ENCODE data around the gene ATP5ME.

Gene ATP5ME

GRCh38 chr4:687971-688853 lies 14.1 kb upstream of the ATP5ME start:
- Histone ChIP-seq H3K4me2 (ENCODE audit: low read length) (no peak overlapping the region), H4K20me1 (ENCODE audit: insufficient read depth, low read length) (no peaks in the 10 kb centered on the region), H3K9ac (ENCODE audit: low read length) (no peak overlapping the region), H2AFZ (ENCODE audit: low read length) (no peak overlapping the region), H3K79me2 (ENCODE audit: insufficient read depth, low read length) (no peaks in the 10 kb centered on the region), H3K27ac (ENCODE audit: low read depth, low read length, poor library complexity, severe bottlenecking) (no peak overlapping the region), H3K27me3 (ENCODE audit: insufficient read depth, low read length) (no peaks in the 10 kb centered on the region), H3K4me1 (ENCODE audit: insufficient read depth, low read length, severe bottlenecking) (no peaks in the 10 kb centered on the region), H3K9me2 (ENCODE audit: low read depth, low read length) (no peaks in the 10 kb centered on the region), H3K4me3 (ENCODE audit: low read depth, low read length, poor library complexity, severe bottlenecking) (no peak overlapping the region), H3K36me3 (ENCODE audit: insufficient read depth, low read length) (no peaks in the 10 kb centered on the region), H3K9me3 (ENCODE audit: low read length) (no peaks in the 10 kb centered on the region), H3F3A (ENCODE audit: insufficient read depth, low read length) (no peaks in the 10 kb centered on the region)
- TF ChIP-seq EZH2 (IDR thresholded peaks at IDR 0.05; ENCODE audit: borderline replicate concordance, low read length) (no peak), CTCF (IDR thresholded peaks at IDR 0.05; ENCODE audit: low read length) (no peak)

- H3K36me3 ChIP-seq (ENCODE audit: insufficient read depth, low read length) = no peaks in the 10 kb centered on the region
- H3K79me2 ChIP-seq (ENCODE audit: insufficient read depth, low read length) = no peaks in the 10 kb centered on the region
- no peak overlapping the region for H3K4me3 ChIP-seq (ENCODE audit: low read depth, low read length, poor library complexity, severe bottlenecking)
- H3K4me2 ChIP-seq (ENCODE audit: low read length) = no peak overlapping the region
- no peaks in the 10 kb centered on the region; the same call in 1 of the 2 replicates for H3K27me3 ChIP-seq (ENCODE audit: insufficient read depth, low read length)
- no peak overlapping the region for H3K9ac ChIP-seq (ENCODE audit: low read length)
- no peaks in the 10 kb centered on the region for H3K9me3 ChIP-seq (ENCODE audit: low read length)
- no peaks in the 10 kb centered on the region for H3F3A ChIP-seq (ENCODE audit: insufficient read depth, low read length)
- H3K4me1 ChIP-seq (ENCODE audit: insufficient read depth, low read length, severe bottlenecking) = no peaks in the 10 kb centered on the region
- H4K20me1 ChIP-seq (ENCODE audit: insufficient read depth, low read length) = no peaks in the 10 kb centered on the region
- no peak overlapping the region for H2AFZ ChIP-seq (ENCODE audit: low read length)
- no peaks in the 10 kb centered on the region for H3K9me2 ChIP-seq (ENCODE audit: low read depth, low read length)
- H3K27ac ChIP-seq (ENCODE audit: low read depth, low read length, poor library complexity, severe bottlenecking) = no peak overlapping the region
- TF ChIP-seq EZH2 (IDR thresholded peaks at IDR 0.05; ENCODE audit: borderline replicate concordance, low read length) (no peak), CTCF (IDR thresholded peaks at IDR 0.05; ENCODE audit: low read length) (no peak)
Observed at GRCh38 chr4:687048-687970, 13.2 kb upstream of the ATP5ME start.

- TF ChIP-seq CTCF (IDR thresholded peaks at IDR 0.05; ENCODE audit: low read length) (no peak), EZH2 (IDR thresholded peaks at IDR 0.05; ENCODE audit: borderline replicate concordance, low read length) (no peak)
- Histone ChIP-seq H3K4me3 (ENCODE audit: low read depth, low read length, poor library complexity, severe bottlenecking) (no peak overlapping the region), H3K9ac (ENCODE audit: low read length) (no peak overlapping the region), H3K36me3 (ENCODE audit: insufficient read depth, low read length) (no peaks in the 10 kb centered on the region), H3K9me3 (ENCODE audit: low read length) (no peaks in the 10 kb centered on the region), H3K27me3 (ENCODE audit: insufficient read depth, low read length) (no peaks in the 10 kb centered on the region; the same call in 1 of the 2 replicates), H2AFZ (ENCODE audit: low read length) (no peak overlapping the region), H3K9me2 (ENCODE audit: low read depth, low read length) (no peaks in the 10 kb centered on the region), H3K4me1 (ENCODE audit: insufficient read depth, low read length, severe bottlenecking) (peaks cover 6% of the 10 kb centered on the region), H3K4me2 (ENCODE audit: low read length) (no peak overlapping the region), H3F3A (ENCODE audit: insufficient read depth, low read length) (no peaks in the 10 kb centered on the region), H4K20me1 (ENCODE audit: insufficient read depth, low read length) (no peaks in the 10 kb centered on the region), H3K79me2 (ENCODE audit: insufficient read depth, low read length) (no peaks in the 10 kb centered on the region), H3K27ac (ENCODE audit: low read depth, low read length, poor library complexity, severe bottlenecking) (no peak overlapping the region)
Observed at GRCh38 chr4:686413-687040, 12.5 kb upstream of the ATP5ME start.

All from OCI-LY1 (cell line).